ENCODE measurements around the gene SMIM1. TPM values are rescaled to one million over a fixed set of nuclear protein-coding genes. Genes with fewer than 3 reads are reported as not detected.

Gene SMIM1
- total RNA-seq, 1 experiment from 2014 or later, result 5.5 TPM

- TF ChIP-seq YY1 (IDR thresholded peaks at IDR 0.05; ENCODE audit: extremely low read depth, insufficient replicate concordance, low read depth, low read length) (peak; percentile 38), SP1 (IDR thresholded peaks at IDR 0.05; ENCODE audit: low read depth) (no peak), POLR2A (IDR thresholded peaks at IDR 0.05; ENCODE audit: borderline replicate concordance, extremely low read depth, insufficient read depth, insufficient read length) (no peak), SIN3A (IDR thresholded peaks at IDR 0.05; ENCODE audit: low read depth) (no peak)
Observed at GRCh38 chr1:3775490-3776230, 3.1 kb downstream of the SMIM1 start (continued).

GRCh38 chr1:3776231-3776961 is 3.8 kb downstream of the SMIM1 start:
- Histone ChIP-seq H3K27me3 (ENCODE audit: insufficient read depth, low read length) (no peaks in the 10 kb centered on the region), H3K9ac (ENCODE audit: low read length) (peak overlapping the region; percentile 39), H3K9me2 (ENCODE audit: insufficient read depth) (no peaks in the 10 kb centered on the region), H3K4me2 (ENCODE audit: low read length) (peak overlapping the region; percentile 51), H3K36me3 (ENCODE audit: control insufficient read depth in 1 of 2, insufficient read depth in 2 of 2, low read length in 2 of 2) (peaks cover 8 to 15% of the 10 kb centered on the region in 2 experiments; a peak in 3 of 4 replicates), H3K79me2 (ENCODE audit: insufficient read depth, low read length) (no peaks in the 10 kb centered on the region), H2AFZ (ENCODE audit: low read depth, low read length, poor library complexity, severe bottlenecking) (no peak overlapping the region), H4K20me1 (ENCODE audit: insufficient read depth) (no peaks in the 10 kb centered on the region), H3K9me3 (ENCODE audit: control insufficient read depth in 1 of 2, insufficient read depth in 1 of 2, low read depth in 1 of 2, low read length in 2 of 2) (no peaks in the 10 kb centered on the region), H3K4me3 (replicated peaks in 1 of 2; ENCODE audit: low read depth in 1 of 2, low read length in 2 of 2) (no peak overlapping the region), H3K4me1 (ENCODE audit: control insufficient read depth in 1 of 2, insufficient read depth in 2 of 2, low read length in 2 of 2) (peaks cover 29 to 41% of the 10 kb centered on the region in 2 experiments), H3K27ac (ENCODE audit: low read depth, low read length) (peak overlapping the region; percentile 30; the same call in 1 of the 2 replicates)
- DNase-seq (ENCODE audit: low read depth, low spot score) (no peak), ATAC-seq (peak; percentile 2)
- RAD21 ChIA-PET (ENCODE audit: low non-redundant PET in 1 of 2, low total read pairs in 2 of 2, uncharacterized antibody in 2 of 2, unreplicated experiment in 2 of 2), result no interaction called here
- no peak for TF ChIP-seq JUND (IDR thresholded peaks at IDR 0.05)
- peak; percentile 8; the same call in 1 of the 2 replicates for TF ChIP-seq POLR2AphosphoS5 (IDR thresholded peaks at IDR 0.05; ENCODE audit: low read depth, low read length)
- peak; percentile 26; the same call in 1 of the 2 replicates for TF ChIP-seq ZFX (IDR thresholded peaks at IDR 0.05)
- CTCF ChIA-PET, result interaction anchor here (0.7 to 2.3 kb wide), 9 partner anchors 8 to 323 kb away, joined by 3 to 10 read pairs (median 3); partner anchors contain the start of gene LRRC47
- intact Hi-C loops (cut with micrococcal nuclease), result loop anchor here (1.0 kb wide), 1 partner anchor 25 kb away; no protein-coding TSS in a partner anchor
- BruUV-seq (replicated peaks), result no TSS peak
- POLR2A ChIA-PET, result no interaction called here
